ENCODE results near the gene PRR9.

DNA sequence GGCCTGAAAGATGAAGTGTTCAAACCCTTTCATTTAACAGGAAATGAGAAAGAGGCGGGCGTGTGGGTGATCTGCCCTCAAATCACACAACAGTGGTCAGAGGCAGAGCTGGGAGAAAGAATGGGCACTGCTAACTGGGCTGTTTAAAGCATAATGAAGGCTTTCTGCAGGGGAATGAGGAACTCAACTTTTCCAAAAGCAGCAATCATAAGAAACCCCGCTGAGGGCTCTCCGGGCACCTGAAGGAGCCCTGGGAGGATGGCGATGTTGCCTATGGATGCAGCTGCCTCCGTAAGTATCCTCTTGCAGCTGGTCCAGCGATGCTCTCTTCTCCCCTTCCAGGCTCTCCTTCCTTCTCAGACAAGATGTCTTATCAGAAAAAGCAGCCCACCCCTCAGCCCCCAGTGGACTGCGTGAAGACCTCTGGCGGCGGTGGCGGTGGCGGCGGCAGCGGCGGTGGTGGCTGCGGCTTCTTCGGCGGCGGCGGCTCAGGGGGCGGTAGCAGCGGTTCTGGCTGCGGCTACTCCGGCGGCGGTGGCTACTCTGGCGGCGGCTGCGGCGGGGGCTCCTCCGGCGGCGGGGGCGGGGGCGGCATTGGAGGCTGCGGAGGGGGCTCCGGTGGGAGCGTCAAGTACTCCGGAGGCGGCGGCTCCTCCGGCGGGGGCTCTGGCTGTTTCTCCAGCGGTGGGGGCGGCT, 43.3 kb downstream of the PRR9 start:
- TF ChIP-seq POLR2A (IDR thresholded peaks at IDR 0.05) = no peak
- TF ChIP-seq, protein P1, sequence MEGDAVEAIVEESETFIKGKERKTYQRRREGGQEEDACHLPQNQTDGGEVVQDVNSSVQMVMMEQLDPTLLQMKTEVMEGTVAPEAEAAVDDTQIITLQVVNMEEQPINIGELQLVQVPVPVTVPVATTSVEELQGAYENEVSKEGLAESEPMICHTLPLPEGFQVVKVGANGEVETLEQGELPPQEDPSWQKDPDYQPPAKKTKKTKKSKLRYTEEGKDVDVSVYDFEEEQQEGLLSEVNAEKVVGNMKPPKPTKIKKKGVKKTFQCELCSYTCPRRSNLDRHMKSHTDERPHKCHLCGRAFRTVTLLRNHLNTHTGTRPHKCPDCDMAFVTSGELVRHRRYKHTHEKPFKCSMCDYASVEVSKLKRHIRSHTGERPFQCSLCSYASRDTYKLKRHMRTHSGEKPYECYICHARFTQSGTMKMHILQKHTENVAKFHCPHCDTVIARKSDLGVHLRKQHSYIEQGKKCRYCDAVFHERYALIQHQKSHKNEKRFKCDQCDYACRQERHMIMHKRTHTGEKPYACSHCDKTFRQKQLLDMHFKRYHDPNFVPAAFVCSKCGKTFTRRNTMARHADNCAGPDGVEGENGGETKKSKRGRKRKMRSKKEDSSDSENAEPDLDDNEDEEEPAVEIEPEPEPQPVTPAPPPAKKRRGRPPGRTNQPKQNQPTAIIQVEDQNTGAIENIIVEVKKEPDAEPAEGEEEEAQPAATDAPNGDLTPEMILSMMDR (IDR thresholded peaks at IDR 0.05) = no peak
